Measurements from ENCODE around the gene HSF5. TPM values are rescaled to one million over a fixed set of nuclear protein-coding genes. Genes with fewer than 3 reads are reported as not detected.

Gene HSF5, protein sequence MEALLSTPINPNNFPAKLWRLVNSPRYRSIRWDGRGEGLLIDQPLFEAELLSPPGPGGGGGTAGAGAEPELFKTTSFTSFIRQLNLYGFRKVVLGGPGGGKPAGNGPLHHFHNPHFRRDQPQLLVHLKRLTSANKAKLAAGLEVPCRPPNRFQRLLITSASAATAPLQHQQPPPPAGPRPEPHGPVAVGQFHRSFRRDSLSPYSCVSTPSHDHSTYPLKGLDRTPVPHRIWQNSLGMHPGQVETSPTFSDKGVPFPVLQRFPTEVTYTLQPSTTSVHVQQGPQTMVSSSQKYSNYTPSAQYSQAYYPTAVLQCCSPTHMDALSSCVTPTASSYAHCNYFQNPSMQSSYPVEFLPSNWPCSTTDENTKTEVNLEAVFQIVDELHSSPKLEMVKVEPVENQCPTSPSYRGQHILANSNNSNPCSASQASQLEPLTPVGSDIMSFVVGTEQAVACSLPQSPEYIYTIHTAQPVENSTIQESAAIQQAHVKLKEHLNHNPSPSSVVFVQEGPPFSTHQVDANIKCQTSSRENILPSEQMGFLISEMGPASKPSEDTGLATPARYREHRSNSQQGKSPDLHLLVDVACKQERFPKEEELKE
- total RNA-seq (under 1 TPM in 1 of 5 donors, not detected in 4; 0.18 TPM), polyA plus RNA-seq (not detected)
- long read RNA-seq, donor 1 = 0 reads
- long read RNA-seq, donor 2 = 0 reads
- long read RNA-seq, donor 3 = 0 reads
- long read RNA-seq, donor 4 = 0 reads
- long read RNA-seq, donor 5, full-length matches to known transcripts = 1 of 1 reads
- long read RNA-seq, donor 5, partial matches to known transcripts = 0 of 1 reads
- long read RNA-seq, donor 5, other reads (novel, unspliced or antisense) = 0 of 1 reads
- long read RNA-seq, donor 6 = 0 reads
- long read RNA-seq, donor 7 = 0 reads
- long read RNA-seq, donor 8, full-length matches to known transcripts = 1 of 1 reads
- long read RNA-seq, donor 8, partial matches to known transcripts = 0 of 1 reads
- long read RNA-seq, donor 8, other reads (novel, unspliced or antisense) = 0 of 1 reads
- long read RNA-seq, donor 9 = 0 reads
- long read RNA-seq, donor 10 = 0 reads

DNA sequence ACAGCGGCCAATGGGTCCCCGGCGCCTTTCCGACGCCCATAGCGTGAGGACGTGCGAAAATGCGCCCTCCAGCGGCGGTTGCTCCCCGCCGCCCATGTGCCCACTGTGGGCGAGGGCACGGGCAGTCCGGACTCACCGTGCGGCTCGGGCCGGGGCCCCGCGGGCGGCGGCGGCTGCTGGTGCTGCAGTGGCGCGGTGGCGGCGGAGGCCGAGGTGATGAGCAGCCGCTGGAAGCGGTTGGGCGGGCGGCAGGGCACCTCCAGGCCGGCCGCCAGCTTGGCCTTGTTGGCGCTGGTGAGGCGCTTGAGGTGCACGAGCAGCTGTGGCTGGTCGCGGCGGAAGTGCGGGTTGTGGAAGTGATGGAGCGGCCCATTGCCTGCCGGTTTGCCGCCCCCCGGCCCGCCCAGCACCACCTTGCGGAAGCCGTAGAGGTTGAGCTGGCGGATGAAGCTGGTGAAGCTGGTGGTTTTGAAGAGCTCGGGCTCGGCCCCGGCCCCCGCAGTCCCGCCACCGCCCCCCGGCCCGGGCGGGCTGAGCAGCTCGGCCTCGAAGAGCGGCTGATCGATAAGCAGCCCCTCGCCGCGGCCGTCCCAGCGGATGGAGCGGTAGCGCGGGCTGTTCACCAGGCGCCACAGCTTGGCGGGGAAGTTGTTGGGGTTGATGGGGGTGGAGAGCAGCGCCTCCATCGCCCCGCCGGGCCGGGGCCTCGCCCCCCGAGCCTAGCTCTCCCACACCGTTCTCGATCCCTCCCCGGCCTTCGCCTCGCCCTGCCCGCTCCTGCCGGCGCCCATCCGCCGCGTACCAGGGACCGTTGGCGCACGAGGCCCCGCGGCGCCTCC, at the start of gene HSF5:
Gene HSF5, minus strand, starts transcription at position 820 of the 839 bp plus-strand sequence. Its CDS starts 134 bp downstream, at position 686.
- DNase-seq = peak; percentile 36 to 80
- Histone ChIP-seq H3K27ac (no peak within 1 kb of the TSS), H3K4me3 (peak within 1 kb of the TSS; percentile 26 to 32 (median 28)), H3K36me3 (peaks cover 29 to 59% (median 57%) of the 10 kb centered on the region in 4 donors), H3K27me3 (no peaks in the 10 kb centered on the region), H3K4me1 (peaks cover 0 to 10% (median 0%) of the 10 kb centered on the region in 4 donors), H3K9me3 (no peaks in the 10 kb centered on the region)
- TF ChIP-seq POLR2A (IDR thresholded peaks at IDR 0.05) (no peak), EP300 (IDR thresholded peaks at IDR 0.05) (no peak), POLR2AphosphoS5 (IDR thresholded peaks at IDR 0.05) (no peak)
- TF ChIP-seq, protein P1, sequence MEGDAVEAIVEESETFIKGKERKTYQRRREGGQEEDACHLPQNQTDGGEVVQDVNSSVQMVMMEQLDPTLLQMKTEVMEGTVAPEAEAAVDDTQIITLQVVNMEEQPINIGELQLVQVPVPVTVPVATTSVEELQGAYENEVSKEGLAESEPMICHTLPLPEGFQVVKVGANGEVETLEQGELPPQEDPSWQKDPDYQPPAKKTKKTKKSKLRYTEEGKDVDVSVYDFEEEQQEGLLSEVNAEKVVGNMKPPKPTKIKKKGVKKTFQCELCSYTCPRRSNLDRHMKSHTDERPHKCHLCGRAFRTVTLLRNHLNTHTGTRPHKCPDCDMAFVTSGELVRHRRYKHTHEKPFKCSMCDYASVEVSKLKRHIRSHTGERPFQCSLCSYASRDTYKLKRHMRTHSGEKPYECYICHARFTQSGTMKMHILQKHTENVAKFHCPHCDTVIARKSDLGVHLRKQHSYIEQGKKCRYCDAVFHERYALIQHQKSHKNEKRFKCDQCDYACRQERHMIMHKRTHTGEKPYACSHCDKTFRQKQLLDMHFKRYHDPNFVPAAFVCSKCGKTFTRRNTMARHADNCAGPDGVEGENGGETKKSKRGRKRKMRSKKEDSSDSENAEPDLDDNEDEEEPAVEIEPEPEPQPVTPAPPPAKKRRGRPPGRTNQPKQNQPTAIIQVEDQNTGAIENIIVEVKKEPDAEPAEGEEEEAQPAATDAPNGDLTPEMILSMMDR (IDR thresholded peaks at IDR 0.05) = no peak
- intact Hi-C loops (cut with DNase I; ENCODE audit: low total_unique reads) = no loop called here
- 48 to 72% (median 66%) methylated on average over 68 to 98 of the region's 98 CpGs for WGBS, 5 donors

DNA sequence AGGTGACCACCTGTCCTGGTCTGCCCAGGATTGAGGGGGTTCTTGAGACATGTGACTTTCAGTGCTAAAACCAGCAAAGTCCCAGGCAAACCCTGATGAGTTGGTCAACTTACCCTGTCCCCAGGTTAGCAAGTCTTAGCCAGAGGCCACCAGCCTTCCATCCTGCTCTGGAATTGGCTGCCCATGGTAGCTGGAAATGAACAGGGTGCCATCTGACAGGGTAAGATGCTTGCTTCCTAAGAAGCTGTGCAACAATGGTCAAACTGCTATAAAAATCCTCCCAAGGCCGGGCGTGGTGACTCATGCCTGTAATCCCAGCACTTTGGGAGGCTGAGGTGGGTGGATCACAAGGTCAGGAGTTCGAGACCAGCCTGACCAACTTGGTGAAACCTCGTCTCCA, 49.1 kb upstream of the HSF5 start:
- no peaks in the 10 kb centered on the region for H3K9me3 ChIP-seq
- DNase-seq = no peak
- H3K36me3 ChIP-seq = no peaks in the 10 kb centered on the region
- intact Hi-C loops (cut with DNase I; ENCODE audit: low total_unique reads) = no loop called here
- no peak for TF ChIP-seq POLR2AphosphoS5 (IDR thresholded peaks at IDR 0.05)
- TF ChIP-seq, protein P1 (IDR thresholded peaks at IDR 0.05) = no peak
- TF ChIP-seq EP300 (IDR thresholded peaks at IDR 0.05) = no peak
- no peak for TF ChIP-seq POLR2A (IDR thresholded peaks at IDR 0.05)
- peaks cover 4 to 6% (median 5%) of the 10 kb centered on the region in 4 donors for H3K4me1 ChIP-seq
- H3K27me3 ChIP-seq = peaks cover 0 to 5% (median 0%) of the 10 kb centered on the region in 3 donors
- no peak overlapping the region for H3K27ac ChIP-seq
- H3K4me3 ChIP-seq = no peak overlapping the region
- 75 to 90% (median 84%) methylated on average over 2 to 4 of the region's 4 CpGs for WGBS, 5 donors

DNA sequence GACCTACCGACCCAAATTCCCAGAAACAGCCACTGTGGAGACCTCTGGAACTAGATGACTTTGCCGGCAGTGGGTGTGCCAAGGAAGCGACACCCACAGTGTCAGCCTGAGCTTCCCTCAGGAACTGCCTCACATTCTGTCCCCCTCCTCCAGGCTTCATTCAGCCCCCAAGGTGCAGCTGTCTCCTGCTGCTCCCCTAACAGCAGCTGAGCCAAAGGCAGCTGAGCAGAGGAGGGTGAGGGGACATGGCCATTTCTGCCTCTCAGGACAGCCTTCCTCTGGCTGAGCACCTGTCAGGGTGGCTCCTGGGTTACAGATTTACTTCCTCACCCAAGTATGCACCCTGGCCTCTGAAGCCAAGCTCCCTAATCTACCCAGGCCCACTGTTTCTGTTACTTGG, 48.3 kb upstream of the HSF5 start:
- intact Hi-C loops (cut with DNase I; ENCODE audit: low total_unique reads) = no loop called here
- Histone ChIP-seq H3K9me3 (no peaks in the 10 kb centered on the region), H3K4me3 (no peak overlapping the region), H3K27me3 (peaks cover 0 to 5% (median 0%) of the 10 kb centered on the region in 3 donors), H3K27ac (no peak overlapping the region), H3K4me1 (peaks cover 7 to 11% (median 9%) of the 10 kb centered on the region in 4 donors), H3K36me3 (no peaks in the 10 kb centered on the region)
- TF ChIP-seq POLR2A (IDR thresholded peaks at IDR 0.05) (no peak), EP300 (IDR thresholded peaks at IDR 0.05) (no peak), POLR2AphosphoS5 (IDR thresholded peaks at IDR 0.05) (no peak)
- TF ChIP-seq, protein P1 (IDR thresholded peaks at IDR 0.05) = no peak
- DNase-seq = no peak
- 82 to 91% (median 86%) methylated on average over 3 of the region's 3 CpGs for WGBS, 5 donors

Data from stomach (tissue), 19 donors.